Adrenal gland (tissue), 12 donors: ENCODE measurements around the gene SERPINF2. TPM values are rescaled to one million over a fixed set of nuclear protein-coding genes. Genes with fewer than 3 reads are reported as not detected.
A peak's percentile ranks its signal among the peaks of the same experiment; 100 is the strongest.

Source experiments
- DNase-seq, 7 donors: peaks; one replicate each; pipeline ENCODE4 v3.0.0-alpha.2; 2019 to 2020
- H3K27ac ChIP-seq, 5 donors: fragments of 200-600 bp; sonication (generic) in 4 of 5; 1 replicate in 3 of 5; 2 replicates in 2 of 5; pipeline versions ENCODE4 v1.5.1 to v1.8.0; 2016 to 2020; ENCODE audit warnings: mild to moderate bottlenecking in 1 of 5
- H3K27me3 ChIP-seq: fragments of 200-600 bp; 2 replicates; pipeline ENCODE4 v1.8.0; 2021
- H3K36me3 ChIP-seq, 2 donors: fragments of 200-600 bp; replicated peaks in 1 of 2; 1 replicate in 1 of 2; 2 replicates in 1 of 2; pipeline versions ENCODE4 v1.5.1 to v1.8.0; 2018 to 2022
- H3K4me1 ChIP-seq, 2 donors: fragments of 200-600 bp; replicated peaks in 1 of 2; 1 replicate in 1 of 2; 2 replicates in 1 of 2; pipeline versions ENCODE4 v1.5.1 to v1.8.0; 2018 to 2021
- H3K4me3 ChIP-seq, 4 donors: fragments of 200-600 bp; sonication (generic) in 3 of 4; one replicate each; pipeline ENCODE4 v1.5.1; 2016 to 2018
- H3K9me3 ChIP-seq, 3 donors: fragments of 200-600 bp; sonication (generic) in 1 of 3; replicated peaks in 1 of 3; 1 replicate in 2 of 3; 2 replicates in 1 of 3; pipeline versions ENCODE4 v1.5.1 to v1.8.0; 2016 to 2021
- CTCF ChIP-seq, 6 experiments: fragments of 450-650 bp in 4 of 6; fragments of 200-600 bp in 2 of 6; sonication (generic) in 1 of 6; IDR thresholded peaks; 1 replicate in 5 of 6; 2 replicates in 1 of 6; pipeline versions ENCODE4 v1.5.1 to v1.8.0; 2016 to 2021; ENCODE audit warnings: antibody characterized with exemption in 6 of 6, mild to moderate bottlenecking in 2 of 6, moderate library complexity in 1 of 6
- POLR2A ChIP-seq, 2 donors: fragments of 450-650 bp; IDR thresholded peaks; one replicate each; pipeline ENCODE4 v1.6.1; 2017; ENCODE audit warnings: antibody characterized with exemption in 2 of 2, mild to moderate bottlenecking in 2 of 2, moderate library complexity in 1 of 2
- WGBS, 4 donors: extraction: QIAGEN DNeasy Blood & Tissue Kit in 2 of 4; methylation state at CpG; one replicate each; pipeline versions ENCODE4 v1.1.5 to v1.1.7; 2013 to 2017; 5-methylcytosine and 5-hydroxymethylcytosine counted together
- intact Hi-C, 2 donors: fragments of 100-400 bp; cut with DNase I; formaldehyde crosslinking; loops; one replicate each; pipeline versions ENCODE4 v1.14.1 to v1.15.0; 2022 to 2023
- polyA plus RNA-seq, 3 donors: library from polyadenylated mRNA; stranded (reverse); fragments of 200-250 nt in 2 of 3; fragments of 350-450 nt in 1 of 3; fragmentation: Illumina TruSeq in 1 of 3; extraction: RNeasy Lipid Tissue Mini Kit (QIAGEN cat#74804) in 1 of 3; gene quantifications; one replicate each; pipeline ENCODE4 v1.2.3, GENCODE V29; 2013 to 2014
- total RNA-seq, 9 donors: library from RNA; depleted of rRNA in 4 of 9; stranded (reverse); fragments of >200 nt in 4 of 9; fragments of 120-200 nt in 1 of 9; fragmentation: NEBNext Ultra II Directional in 1 of 9; extraction: Animal tissue kit (Norgen Biotek cat#: 25700) in 1 of 9; gene quantifications; one replicate each; pipeline versions ENCODE4 v1.1.0 to v1.2.4, GENCODE V29; 2013 to 2023
- donor health status: healthy with polysubstance abuse.
- donor health status: Bipolar disorder and iron deficiency.
- donor health status: DM: yes; HTN: yes; CAD: no.
- donor health status: DM: no; HTN: no; CAD: no.
- donor health status: DM: no; HTN: no; CAD: no.
- donor health status: DM: yes; HTN: yes; CAD: no.

Gene SERPINF2
- total and polyA plus RNA-seq, 12 donors = 0.59 to 6.4 (median 2.4) TPM

DNA sequence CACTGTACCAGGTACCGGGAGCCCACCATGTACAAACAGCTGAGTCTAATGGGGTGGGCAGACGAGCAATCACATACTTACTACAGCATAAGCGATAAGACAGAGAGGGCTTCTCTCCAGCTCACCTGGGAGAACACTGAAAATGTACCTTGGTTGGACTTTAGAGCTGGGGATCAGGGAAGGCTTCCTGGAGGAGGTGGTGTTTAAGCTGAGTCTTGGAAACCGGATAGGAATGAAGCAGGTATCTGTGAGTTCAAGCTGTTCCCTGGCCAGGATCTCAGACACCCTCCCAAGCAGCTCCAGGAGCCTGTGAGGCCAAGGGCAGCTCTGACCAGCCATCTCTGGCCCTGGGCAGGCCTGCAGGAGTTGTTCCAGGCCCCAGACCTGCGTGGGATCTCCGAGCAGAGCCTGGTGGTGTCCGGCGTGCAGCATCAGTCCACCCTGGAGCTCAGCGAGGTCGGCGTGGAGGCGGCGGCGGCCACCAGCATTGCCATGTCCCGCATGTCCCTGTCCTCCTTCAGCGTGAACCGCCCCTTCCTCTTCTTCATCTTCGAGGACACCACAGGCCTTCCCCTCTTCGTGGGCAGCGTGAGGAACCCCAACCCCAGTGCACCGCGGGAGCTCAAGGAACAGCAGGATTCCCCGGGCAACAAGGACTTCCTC, 11.2 kb downstream of the SERPINF2 start:
- Histone ChIP-seq H3K4me1 (peaks cover 3 to 14% of the 10 kb centered on the region in 2 donors), H3K9me3 (no peaks in the 10 kb centered on the region), H3K36me3 (no peaks in the 10 kb centered on the region), H3K27ac (peak overlapping the region in 1 of 5 donors; percentile 14), H3K4me3 (no peak overlapping the region), H3K27me3 (no peaks in the 10 kb centered on the region)
- intact Hi-C loops = no loop called here
- 75 to 83% (median 76%) methylated on average over 17 to 23 of the region's 23 CpGs for WGBS, 4 donors
- no peak for TF ChIP-seq POLR2A (IDR thresholded peaks at IDR 0.05)
- TF ChIP-seq CTCF (IDR thresholded peaks at IDR 0.05) = no peak
- DNase-seq = no peak

GRCh38 chr17:1754430-1755112, 11.9 kb downstream of the SERPINF2 start:
- intact Hi-C loops = no loop called here
- no peak overlapping the region for H3K27ac ChIP-seq
- peaks cover 3 to 14% of the 10 kb centered on the region in 2 donors for H3K4me1 ChIP-seq
- WGBS, 4 donors = 80 to 88% (median 84%) methylated on average over 12 to 25 of the region's 25 CpGs
- H3K27me3 ChIP-seq = no peaks in the 10 kb centered on the region
- no peak for DNase-seq
- no peak overlapping the region for H3K4me3 ChIP-seq
- H3K36me3 ChIP-seq = no peaks in the 10 kb centered on the region
- TF ChIP-seq CTCF (IDR thresholded peaks at IDR 0.05) = no peak
- TF ChIP-seq POLR2A (IDR thresholded peaks at IDR 0.05) = no peak
- H3K9me3 ChIP-seq = no peaks in the 10 kb centered on the region

DNA sequence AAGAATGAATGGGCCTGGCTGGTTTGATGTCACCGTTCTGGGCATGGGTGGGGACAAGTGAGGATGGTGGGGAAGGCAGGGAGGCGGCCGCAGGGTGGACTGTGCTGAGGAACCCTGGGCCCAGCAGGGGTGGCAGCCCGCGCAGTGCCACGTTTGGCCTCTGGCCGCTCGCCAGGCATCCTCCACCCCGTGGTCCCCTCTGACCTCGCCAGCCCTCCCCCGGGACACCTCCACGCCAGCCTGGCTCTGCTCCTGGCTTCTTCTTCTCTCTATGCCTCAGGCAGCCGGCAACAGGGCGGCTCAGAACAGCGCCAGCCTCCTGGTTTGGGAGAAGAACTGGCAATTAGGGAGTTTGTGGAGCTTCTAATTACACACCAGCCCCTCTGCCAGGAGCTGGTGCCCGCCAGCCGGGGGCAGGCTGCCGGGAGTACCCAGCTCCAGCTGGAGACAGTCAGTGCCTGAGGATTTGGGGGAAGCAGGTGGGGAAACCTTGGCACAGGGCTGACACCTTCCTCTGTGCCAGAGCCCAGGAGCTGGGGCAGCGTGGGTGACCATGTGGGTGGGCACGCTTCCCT, 12.7 kb downstream of the SERPINF2 start:
- no peak overlapping the region for H3K27ac ChIP-seq
- WGBS, 4 donors = 69 to 89% (median 83%) methylated on average over 7 to 20 of the region's 20 CpGs

More for the DNA sequence above, 12.7 kb downstream of the SERPINF2 start:
- H3K9me3 ChIP-seq = no peaks in the 10 kb centered on the region
- no peak overlapping the region for H3K4me3 ChIP-seq
- H3K4me1 ChIP-seq = peaks cover 3 to 14% of the 10 kb centered on the region in 2 donors
- DNase-seq = no peak
- H3K27me3 ChIP-seq = no peaks in the 10 kb centered on the region
- H3K36me3 ChIP-seq = no peaks in the 10 kb centered on the region
- intact Hi-C loops = no loop called here
- no peak for TF ChIP-seq POLR2A (IDR thresholded peaks at IDR 0.05)
- no peak for TF ChIP-seq CTCF (IDR thresholded peaks at IDR 0.05)
